GM12878 (cell line): ENCODE measurements around the gene PNRC1. TPM values are rescaled to one million over a fixed set of nuclear protein-coding genes. Genes with fewer than 3 reads are reported as not detected.

Experiments used
- ATAC-seq: fragments of 200-7000 bp; cut with Tn5 transposase; 3 replicates; pipeline ENCODE4 v1.9.1; 2020; ENCODE audit warnings: mild to moderate bottlenecking, moderate library complexity
- BruUV-seq: library from RNA; stranded (reverse); fragments of 400-500 nt; replicated peaks from 2 replicates; lab custom pipeline; 2021; lab: Mats Ljungman, UMichigan
- CTCF ChIA-PET: fragments of 300-600 bp; sonication (Branson Sonifier 250); formaldehyde crosslinking; extraction: SDS; loops from one replicate; lab custom pipeline; 2021; ENCODE audit warnings: inconsistent platforms; lab: Yijun Ruan, JAX
- POLR2A ChIA-PET: fragments of 350-600 bp; formaldehyde crosslinking; extraction: SDS; loops from one replicate; lab custom pipeline; 2021; ENCODE audit warnings: inconsistent platforms; lab: Charles Lee
- RAD21 ChIA-PET: fragments of 300-600 bp; sonication (Branson Sonifier 250); formaldehyde crosslinking; loops from one replicate; lab custom pipeline; 2023; ENCODE audit warnings: antibody characterized with exemption; ENCODE audit not compliant: unreplicated experiment; lab: Charles Lee
- SMC1A ChIA-PET: fragments of 300-600 bp; sonication (Branson Sonifier 250); formaldehyde crosslinking; loops from one replicate; lab custom pipeline; 2023; ENCODE audit not compliant: unreplicated experiment, uncharacterized antibody; lab: Charles Lee
- DNase-seq: peaks from one replicate; pipeline ENCODE4 v3.0.0-alpha.2; 2011; ENCODE audit warnings: low read depth, low spot score
- FAIRE-seq: peaks from 3 replicates; lab custom pipeline; 2011; peaks lifted over from hg19 to GRCh38; lab: Jason Lieb, UNC
- H2AFZ ChIP-seq: 2 replicates; pipeline ENCODE4 v1.6.0; 2011; ENCODE audit warnings: low read depth, low read length, control low read depth; ENCODE audit not compliant: control insufficient read depth
- H3K27ac ChIP-seq: 2 replicates; pipeline ENCODE4 v1.5.1; 2011; ENCODE audit warnings: control low read depth; ENCODE audit not compliant: control insufficient read depth, insufficient read depth
- H3K27me3 ChIP-seq, 2 experiments: replicated peaks in 1 of 2; 2 replicates each; pipeline versions ENCODE4 v1.6.0 to v1.6.1; 2011; ENCODE audit warnings: low read length in 1 of 2; ENCODE audit not compliant: control insufficient read depth in 2 of 2, insufficient read depth in 2 of 2
- H3K36me3 ChIP-seq, 2 experiments: 2 replicates each; pipeline ENCODE4 v1.5.1; 2011; ENCODE audit warnings: low read length in 1 of 2; ENCODE audit not compliant: control insufficient read depth in 2 of 2, insufficient read depth in 2 of 2
- H3K4me1 ChIP-seq: 2 replicates; pipeline ENCODE4 v1.6.1; 2011; ENCODE audit warnings: mild to moderate bottlenecking, low read length, moderate library complexity, mixed read lengths; ENCODE audit not compliant: control insufficient read depth, insufficient read depth
- H3K4me2 ChIP-seq: 2 replicates; pipeline ENCODE4 v1.6.0; 2011; ENCODE audit warnings: control low read depth; ENCODE audit not compliant: control insufficient read depth, insufficient read depth
- H3K4me3 ChIP-seq: fragments of 200-600 bp; sonication (generic); 2 replicates; pipeline ENCODE4 v1.5.1; 2016
- H3K79me2 ChIP-seq: 2 replicates; pipeline ENCODE4 v1.6.0; 2011; ENCODE audit warnings: low read length; ENCODE audit not compliant: control insufficient read depth, insufficient read depth
- H3K9ac ChIP-seq: 2 replicates; pipeline ENCODE4 v1.8.0; 2011; ENCODE audit warnings: low read length, control low read depth, mixed read lengths; ENCODE audit not compliant: control insufficient read depth, insufficient read depth
- H3K9me3 ChIP-seq: replicated peaks from 3 replicates; pipeline ENCODE4 v1.5.1; 2011; ENCODE audit warnings: mild to moderate bottlenecking, low read length; ENCODE audit not compliant: control insufficient read depth, insufficient read depth
- H4K20me1 ChIP-seq: 2 replicates; pipeline ENCODE4 v1.6.0; 2011; ENCODE audit not compliant: control insufficient read depth, insufficient read depth
- CBX5 ChIP-seq: sonication (generic); IDR thresholded peaks from 2 replicates; pipeline ENCODE4 v1.6.1; 2016; ENCODE audit warnings: low read depth, moderate library complexity, mild to moderate bottlenecking, inconsistent platforms
- ESRRA ChIP-seq: IDR thresholded peaks from 2 replicates; pipeline ENCODE4 v1.6.1; 2012; ENCODE audit warnings: mild to moderate bottlenecking, low read length, improper control_type of control experiment
- IKZF2 ChIP-seq, 2 experiments: fragments of 450-650 bp; IDR thresholded peaks; 2 replicates each; pipeline ENCODE4 v1.6.1; 2017; ENCODE audit warnings: mild to moderate bottlenecking in 2 of 2, moderate library complexity in 2 of 2
- NKRF ChIP-seq: fragments of 450-650 bp; conservative IDR thresholded peaks from 2 replicates; pipeline ENCODE4 v1.6.1; 2017; ENCODE audit warnings: mild to moderate bottlenecking, moderate library complexity
- POLR2AphosphoS5 ChIP-seq: IDR thresholded peaks from 2 replicates; pipeline ENCODE4 v1.6.1; 2011; ENCODE audit warnings: mild to moderate bottlenecking, low read length, inconsistent platforms
- SP1 ChIP-seq: IDR thresholded peaks from one replicate; pipeline ENCODE4 v1.6.1; 2011; ENCODE audit warnings: low read depth, low read length
- YBX1 ChIP-seq: fragments of 450-650 bp; IDR thresholded peaks from 2 replicates; pipeline ENCODE4 v1.6.1; 2016; ENCODE audit warnings: antibody characterized with exemption
- WGBS: methylation state at CpG from one replicate; pipeline ENCODE4 v1.1.6; 2016; ENCODE audit warnings: low lambda C conversion rate; ENCODE audit not compliant: insufficient replicate concordance, insufficient coverage; ENCODE audit errors: missing lambda C conversion rate; 5-methylcytosine and 5-hydroxymethylcytosine counted together
- in situ Hi-C: fragments of 300-500 bp; cut with MboI; formaldehyde crosslinking; loops from 9 replicates; pipeline ENCODE4 v1.14.3; 2018; ENCODE audit warnings: mixed read lengths
- intact Hi-C: fragments of 100-400 bp; cut with micrococcal nuclease; formaldehyde crosslinking; loops from one replicate; pipeline ENCODE4 v1.14.2; 2022; ENCODE audit not compliant: unreplicated experiment
- polyA plus RNA-seq, 11 experiments: library from polyadenylated mRNA; depleted of rRNA in 4 of 11; unstranded in 6 of 11; stranded (reverse) in 5 of 11; fragments of >200 nt; fragmentation: Nextera tagmentation in 4 of 11; fragmentation: Illumina TruSeq in 1 of 11; extraction: Ambion mirVana in 4 of 11; extraction: Trizol in 1 of 11; gene quantifications; 1 replicate in 1 of 11; 2 replicates in 10 of 11; pipeline versions ENCODE4 v1.2.1 to v1.2.3, GENCODE V29; 2011 to 2016; ENCODE audit warnings: inconsistent platforms in 2 of 11, missing spikeins in 2 of 11, low read depth in 1 of 11
- small RNA-seq: library from RNA; depleted of rRNA; stranded (forward); fragments of <200 nt; gene quantifications from one replicate; pipeline ENCODE3, GENCODE V24; 2014
- total RNA-seq, 4 experiments: library from RNA; depleted of rRNA in 3 of 4; stranded (reverse); fragments of >200 nt in 3 of 4; fragmentation: Illumina TruSeq in 1 of 4; extraction: Trizol in 1 of 4; gene quantifications; 2 replicates each; pipeline versions ENCODE4 v1.2.1 to v1.2.3, GENCODE V29; 2013 to 2021

PNRC1 gene
- total and polyA plus RNA-seq, 10 of the 15 experiments (the other 5 are each of a cell fraction or from before 2014, with no cell fraction given) = 7.6 to 66.0 (median 33.1) TPM

- 68% methylated on average over 3 of the region's 3 CpGs for WGBS
- Histone ChIP-seq H4K20me1 (no peaks in the 10 kb centered on the region), H3K9ac (no peak overlapping the region), H3K4me1 (no peaks in the 10 kb centered on the region), H3K79me2 (no peaks in the 10 kb centered on the region), H3K4me3 (no peak overlapping the region), H3K9me3 (no peaks in the 10 kb centered on the region), H3K27me3 (no peaks in the 10 kb centered on the region; a peak in 1 of 4 replicates), H3K4me2 (no peak overlapping the region), H3K27ac (no peak overlapping the region), H3K36me3 (no peaks in the 10 kb centered on the region), H2AFZ (no peak overlapping the region)
- CTCF ChIA-PET = interaction anchor here (0.6 to 1.9 kb wide), 5 partner anchors 10 to 233 kb away, joined by 3 to 5 read pairs (median 3); no protein-coding TSS in a partner anchor
- BruUV-seq = no TSS peak
- DNase-seq = no peak
- intact Hi-C loops = no loop called here
- FAIRE-seq = no peak
- SMC1A ChIA-PET = interaction anchor here (0.9 to 1.4 kb wide), 4 partner anchors 10 to 207 kb away, joined by 3 read pairs; partner anchors contain the start of gene PM20D2
- POLR2A ChIA-PET = no interaction called here
- RAD21 ChIA-PET = interaction anchor here (1.2 kb wide), 1 partner anchor 8 kb away, joined by 4 read pairs; no protein-coding TSS in a partner anchor
- in situ Hi-C loops = no loop called here
- TF ChIP-seq NKRF (no peak), YBX1 (no peak), SP1 (no peak), POLR2AphosphoS5 (no peak), CBX5 (no peak), ESRRA (no peak), IKZF2 (IDR thresholded peaks at IDR 0.05) (no peak)
- no peak for ATAC-seq
Measured at GRCh38 chr6:89134723-89135122, 54.2 kb downstream of the PNRC1 start.

Small RNA genes lying within 50 kb of the gene (small RNA-seq; reads per million reads assigned to genes)
- gene RN7SL336P (not detected), gene RNU2-61P (not detected)

Other genes starting within 250 kb of the PNRC1 start
- 24.0 and 30.5 TPM in 2 replicates for gene RNGTT, start 117.1 kb upstream of the PNRC1 start, total RNA-seq (2014; rRNA removed)
- 30.4 TPM in 2 replicates for gene RNGTT, start 117.1 kb upstream of the PNRC1 start, total RNA-seq (2014; rRNA removed; fragmentation: Illumina TruSeq; extraction: Trizol)
- 18.8 and 21.4 TPM in 2 replicates for gene RNGTT, start 117.1 kb upstream of the PNRC1 start, total RNA-seq (2021)
- 20.9 and 29.5 TPM in 2 replicates for gene RNGTT, start 117.1 kb upstream of the PNRC1 start, polyA plus RNA-seq (2011; rRNA removed)
- gene RNGTT, start 117.1 kb upstream of the PNRC1 start, polyA plus RNA-seq (2014; fragmentation: Illumina TruSeq; extraction: Trizol) = 23.1 and 30.2 TPM in 2 replicates
- gene RNGTT, start 117.1 kb upstream of the PNRC1 start, polyA plus RNA-seq (2014; fragmentation: Nextera tagmentation; extraction: Ambion mirVana) = 10 to 100 TPM in 1 of 2 experiments, 1 to 10 TPM in 1; 7.7 to 11.0 TPM
- 12.0 and 15.0 TPM in 2 replicates for gene RNGTT, start 117.1 kb upstream of the PNRC1 start, polyA plus RNA-seq (2014; rRNA removed)
- gene RNGTT, start 117.1 kb upstream of the PNRC1 start, polyA plus RNA-seq (2016; fragmentation: Nextera tagmentation; extraction: Ambion mirVana) = 10 to 100 TPM; 23.2 to 28.2 TPM
- gene SRSF12, start 37.3 kb downstream of the PNRC1 start, total RNA-seq (2014; rRNA removed) = not detected in 2 replicates
- not detected in 2 replicates for gene SRSF12, start 37.3 kb downstream of the PNRC1 start, total RNA-seq (2014; rRNA removed; fragmentation: Illumina TruSeq; extraction: Trizol)
- not detected in 2 replicates for gene SRSF12, start 37.3 kb downstream of the PNRC1 start, total RNA-seq (2021)
- 0.03 TPM in 1 of 2 replicates, not detected in the other for gene SRSF12, start 37.3 kb downstream of the PNRC1 start, polyA plus RNA-seq (2011; rRNA removed)
- gene SRSF12, start 37.3 kb downstream of the PNRC1 start, polyA plus RNA-seq (2014; fragmentation: Illumina TruSeq; extraction: Trizol) = 0.03 TPM in 1 of 2 replicates, not detected in the other
- gene SRSF12, start 37.3 kb downstream of the PNRC1 start, polyA plus RNA-seq (2014; fragmentation: Nextera tagmentation; extraction: Ambion mirVana) = not detected
- gene SRSF12, start 37.3 kb downstream of the PNRC1 start, polyA plus RNA-seq (2014; rRNA removed) = not detected in 2 replicates
- under 1 TPM in 1 of 2 experiments, not detected in 1; 0.23 TPM for gene SRSF12, start 37.3 kb downstream of the PNRC1 start, polyA plus RNA-seq (2016; fragmentation: Nextera tagmentation; extraction: Ambion mirVana)
- 23.6 and 27.2 TPM in 2 replicates for gene PM20D2, start 65.3 kb downstream of the PNRC1 start, total RNA-seq (2014; rRNA removed)
- gene PM20D2, start 65.3 kb downstream of the PNRC1 start, total RNA-seq (2014; rRNA removed; fragmentation: Illumina TruSeq; extraction: Trizol) = 17.3 and 18.0 TPM in 2 replicates
- 14.2 and 14.9 TPM in 2 replicates for gene PM20D2, start 65.3 kb downstream of the PNRC1 start, total RNA-seq (2021)
- 18.6 and 31.4 TPM in 2 replicates for gene PM20D2, start 65.3 kb downstream of the PNRC1 start, polyA plus RNA-seq (2011; rRNA removed)
- gene PM20D2, start 65.3 kb downstream of the PNRC1 start, polyA plus RNA-seq (2014; fragmentation: Illumina TruSeq; extraction: Trizol) = 18.2 and 23.2 TPM in 2 replicates
- gene PM20D2, start 65.3 kb downstream of the PNRC1 start, polyA plus RNA-seq (2014; fragmentation: Nextera tagmentation; extraction: Ambion mirVana) = 1 to 10 TPM; 7.8 to 8.3 TPM
- gene PM20D2, start 65.3 kb downstream of the PNRC1 start, polyA plus RNA-seq (2014; rRNA removed) = 14.3 and 16.1 TPM in 2 replicates
- gene PM20D2, start 65.3 kb downstream of the PNRC1 start, polyA plus RNA-seq (2016; fragmentation: Nextera tagmentation; extraction: Ambion mirVana) = 10 to 100 TPM; 14.9 to 15.3 TPM
- gene GABRR1, start 136.6 kb downstream of the PNRC1 start, total RNA-seq (2014; rRNA removed) = not detected in 2 replicates
- gene GABRR1, start 136.6 kb downstream of the PNRC1 start, total RNA-seq (2014; rRNA removed; fragmentation: Illumina TruSeq; extraction: Trizol) = not detected in 2 replicates
- gene GABRR1, start 136.6 kb downstream of the PNRC1 start, total RNA-seq (2021) = not detected in 2 replicates
- not detected in 2 replicates for gene GABRR1, start 136.6 kb downstream of the PNRC1 start, polyA plus RNA-seq (2011; rRNA removed)
- not detected in 2 replicates for gene GABRR1, start 136.6 kb downstream of the PNRC1 start, polyA plus RNA-seq (2014; fragmentation: Illumina TruSeq; extraction: Trizol)
- not detected for gene GABRR1, start 136.6 kb downstream of the PNRC1 start, polyA plus RNA-seq (2014; fragmentation: Nextera tagmentation; extraction: Ambion mirVana)
- gene GABRR1, start 136.6 kb downstream of the PNRC1 start, polyA plus RNA-seq (2014; rRNA removed) = not detected in 2 replicates
- gene GABRR1, start 136.6 kb downstream of the PNRC1 start, polyA plus RNA-seq (2016; fragmentation: Nextera tagmentation; extraction: Ambion mirVana) = not detected
- 0.23 and 0.33 TPM in 2 replicates for gene GABRR2, start 234.5 kb downstream of the PNRC1 start, total RNA-seq (2014; rRNA removed)
- 0.31 and 0.32 TPM in 2 replicates for gene GABRR2, start 234.5 kb downstream of the PNRC1 start, total RNA-seq (2014; rRNA removed; fragmentation: Illumina TruSeq; extraction: Trizol)
- gene GABRR2, start 234.5 kb downstream of the PNRC1 start, total RNA-seq (2021) = 0.35 and 0.54 TPM in 2 replicates
- gene GABRR2, start 234.5 kb downstream of the PNRC1 start, polyA plus RNA-seq (2011; rRNA removed) = 0.27 and 0.34 TPM in 2 replicates
- gene GABRR2, start 234.5 kb downstream of the PNRC1 start, polyA plus RNA-seq (2014; fragmentation: Illumina TruSeq; extraction: Trizol) = 0.59 and 0.72 TPM in 2 replicates
- gene GABRR2, start 234.5 kb downstream of the PNRC1 start, polyA plus RNA-seq (2014; fragmentation: Nextera tagmentation; extraction: Ambion mirVana) = not detected
- gene GABRR2, start 234.5 kb downstream of the PNRC1 start, polyA plus RNA-seq (2014; rRNA removed) = 0.33 and 0.62 TPM in 2 replicates
- gene GABRR2, start 234.5 kb downstream of the PNRC1 start, polyA plus RNA-seq (2016; fragmentation: Nextera tagmentation; extraction: Ambion mirVana) = under 1 TPM; 0.16 to 0.19 TPM